GM12878 (cell line): ENCODE data around the gene ACTG1. TPM values are rescaled to one million over a fixed set of nuclear protein-coding genes. Genes with fewer than 3 reads are reported as not detected.

Experiments used
- BACH1 ChIP-seq: fragments of 450-650 bp; IDR thresholded peaks from 2 replicates; pipeline ENCODE4 v1.6.1; 2017; ENCODE audit warnings: mild to moderate bottlenecking, borderline replicate concordance
- BCL11A ChIP-seq: IDR thresholded peaks from 2 replicates; pipeline ENCODE4 v1.6.1; 2011; ENCODE audit warnings: low read depth, low read length
- CBX5 ChIP-seq: sonication (generic); IDR thresholded peaks from 2 replicates; pipeline ENCODE4 v1.6.1; 2016; ENCODE audit warnings: low read depth, moderate library complexity, mild to moderate bottlenecking, inconsistent platforms
- CREM ChIP-seq: IDR thresholded peaks from 2 replicates; pipeline ENCODE4 v1.6.1; 2014; ENCODE audit warnings: antibody characterized with exemption, low read depth
- HDAC2 ChIP-seq: fragments of 200-600 bp; sonication (generic); IDR thresholded peaks from 2 replicates; pipeline ENCODE4 v1.6.1; 2017
- HDAC6 ChIP-seq: fragments of 200-600 bp; sonication (generic); IDR thresholded peaks from one replicate; pipeline ENCODE4 v1.8.0; 2017; ENCODE audit warnings: antibody characterized with exemption; ENCODE audit not compliant: unreplicated experiment
- JUND ChIP-seq: IDR thresholded peaks from 2 replicates; pipeline ENCODE4 v1.6.1; 2012; ENCODE audit warnings: low read depth, mild to moderate bottlenecking, low read length, improper control_type of control experiment, moderate library complexity
- MTA3 ChIP-seq: IDR thresholded peaks from 2 replicates; pipeline ENCODE4 v1.6.1; 2012; ENCODE audit warnings: low read length, inconsistent platforms, borderline replicate concordance
- NR2F1 ChIP-seq: fragments of 450-650 bp; conservative IDR thresholded peaks from 2 replicates; pipeline ENCODE4 v1.6.1; 2017; ENCODE audit warnings: mild to moderate bottlenecking
- NRF1 ChIP-seq: conservative IDR thresholded peaks from 2 replicates; pipeline ENCODE4 v1.6.1; 2011; ENCODE audit warnings: mild to moderate bottlenecking, low read depth, low read length, improper control_type of control experiment
- POLR2AphosphoS2 ChIP-seq: IDR thresholded peaks from 2 replicates; pipeline ENCODE4 v1.6.1; 2011; ENCODE audit warnings: low read depth, mild to moderate bottlenecking, low read length, improper control_type of control experiment, moderate library complexity
- SRF ChIP-seq, 2 experiments: IDR thresholded peaks; 2 replicates each; pipeline ENCODE4 v1.6.1; 2011; ENCODE audit warnings: low read depth in 2 of 2, low read length in 2 of 2, mild to moderate bottlenecking in 1 of 2, moderate library complexity in 1 of 2
- TCF3 ChIP-seq: IDR thresholded peaks from 2 replicates; pipeline ENCODE4 v1.6.1; 2012; ENCODE audit warnings: low read depth, mild to moderate bottlenecking, low read length, borderline replicate concordance; ENCODE audit not compliant: insufficient read depth
- ZNF207 ChIP-seq: fragments of 450-650 bp; IDR thresholded peaks from 2 replicates; pipeline ENCODE4 v1.6.1; 2014; ENCODE audit warnings: antibody characterized with exemption, mild to moderate bottlenecking, borderline replicate concordance
- polyA plus RNA-seq, 11 experiments: library from polyadenylated mRNA; depleted of rRNA in 4 of 11; unstranded in 6 of 11; stranded (reverse) in 5 of 11; fragments of >200 nt; fragmentation: Nextera tagmentation in 4 of 11; fragmentation: Illumina TruSeq in 1 of 11; extraction: Ambion mirVana in 4 of 11; extraction: Trizol in 1 of 11; gene quantifications; 1 replicate in 1 of 11; 2 replicates in 10 of 11; pipeline versions ENCODE4 v1.2.1 to v1.2.3, GENCODE V29; 2011 to 2016; ENCODE audit warnings: inconsistent platforms in 2 of 11, missing spikeins in 2 of 11, low read depth in 1 of 11
- total RNA-seq, 4 experiments: library from RNA; depleted of rRNA in 3 of 4; stranded (reverse); fragments of >200 nt in 3 of 4; fragmentation: Illumina TruSeq in 1 of 4; extraction: Trizol in 1 of 4; gene quantifications; 2 replicates each; pipeline versions ENCODE4 v1.2.1 to v1.2.3, GENCODE V29; 2013 to 2021
- TF ChIP-seq, protein P1 (sequence below): IDR thresholded peaks from 2 replicates; pipeline ENCODE4 v1.6.1; 2012; ENCODE audit warnings: low read depth, low read length, improper control_type of control experiment
- TF ChIP-seq, protein P2 (sequence below): IDR thresholded peaks from 2 replicates; pipeline ENCODE4 v1.6.1; 2012; ENCODE audit warnings: low read depth, low read length, improper control_type of control experiment
- TF ChIP-seq, protein P3 (sequence below): fragments of 450-650 bp; IDR thresholded peaks from 2 replicates; pipeline ENCODE4 v1.6.1; 2016; ENCODE audit warnings: mild to moderate bottlenecking, moderate library complexity, borderline replicate concordance
- TF ChIP-seq, protein P4 (sequence below): fragments of 450-650 bp; formaldehyde crosslinking; IDR thresholded peaks from 2 replicates; pipeline ENCODE4 v1.5.0; 2022; ENCODE audit warnings: mild to moderate bottlenecking, missing genetic modification characterization
- TF ChIP-seq, protein P5 (sequence below): fragments of 450-650 bp; IDR thresholded peaks from 2 replicates; pipeline ENCODE4 v1.6.1; 2017; ENCODE audit warnings: borderline replicate concordance

ACTG1 gene
- total and polyA plus RNA-seq, 10 of the 15 experiments (the other 5 are each of a cell fraction or from before 2014, with no cell fraction given): 810 to 6,105 (median 3,650) TPM

DNA sequence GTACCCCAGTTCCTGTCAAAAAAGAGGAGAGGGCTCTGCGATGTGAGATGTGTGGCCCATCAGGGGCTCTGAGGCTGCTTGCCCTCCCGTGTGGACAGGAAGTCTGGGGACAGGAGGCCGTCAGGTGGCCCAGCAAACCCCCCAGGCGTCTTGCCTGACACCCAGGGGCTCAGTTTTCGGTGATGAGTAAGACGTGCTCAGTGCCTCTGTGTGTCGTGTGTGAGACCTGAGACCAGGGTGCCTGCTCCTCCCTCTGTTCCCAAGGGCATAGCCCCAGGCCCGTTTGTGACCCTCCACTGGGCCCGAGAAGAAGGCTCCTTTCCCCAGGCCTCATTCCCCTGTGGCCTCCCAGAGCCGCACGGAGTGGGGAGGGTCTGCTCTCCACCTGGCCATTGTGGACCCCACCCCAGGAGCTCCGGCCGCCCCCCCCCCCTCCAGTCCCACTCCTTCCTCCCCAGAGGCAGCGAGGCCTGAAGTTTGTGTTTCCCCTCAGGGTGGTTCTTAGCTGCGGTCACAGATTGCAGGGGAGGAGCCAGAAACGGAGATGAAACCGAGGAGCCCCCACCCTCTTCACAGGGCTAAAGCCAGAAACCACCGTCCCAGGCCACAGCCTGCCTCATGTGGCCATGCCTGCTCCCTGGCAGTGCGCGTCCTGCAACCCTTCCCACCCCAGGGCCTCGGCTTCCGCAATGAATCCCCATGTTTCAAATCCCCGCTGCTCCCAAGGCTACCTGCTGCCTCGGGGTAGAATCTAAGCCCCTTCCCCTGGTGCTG, 4.9 kb upstream of the ACTG1 start (continued):
- TF ChIP-seq NRF1: no peak
- TF ChIP-seq, protein P1, sequence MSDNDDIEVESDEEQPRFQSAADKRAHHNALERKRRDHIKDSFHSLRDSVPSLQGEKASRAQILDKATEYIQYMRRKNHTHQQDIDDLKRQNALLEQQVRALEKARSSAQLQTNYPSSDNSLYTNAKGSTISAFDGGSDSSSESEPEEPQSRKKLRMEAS: no peak; the same call in 1 of the 2 replicates
- no peak for TF ChIP-seq HDAC2
- TF ChIP-seq CBX5: no peak
- TF ChIP-seq HDAC6: no peak
- TF ChIP-seq ZNF207: 0 out of 2 replicates have a peak, but pooled peaks have one; percentile 34
- TF ChIP-seq BCL11A: no peak; the same call in 1 of the 2 replicates
- TF ChIP-seq, protein P2, sequence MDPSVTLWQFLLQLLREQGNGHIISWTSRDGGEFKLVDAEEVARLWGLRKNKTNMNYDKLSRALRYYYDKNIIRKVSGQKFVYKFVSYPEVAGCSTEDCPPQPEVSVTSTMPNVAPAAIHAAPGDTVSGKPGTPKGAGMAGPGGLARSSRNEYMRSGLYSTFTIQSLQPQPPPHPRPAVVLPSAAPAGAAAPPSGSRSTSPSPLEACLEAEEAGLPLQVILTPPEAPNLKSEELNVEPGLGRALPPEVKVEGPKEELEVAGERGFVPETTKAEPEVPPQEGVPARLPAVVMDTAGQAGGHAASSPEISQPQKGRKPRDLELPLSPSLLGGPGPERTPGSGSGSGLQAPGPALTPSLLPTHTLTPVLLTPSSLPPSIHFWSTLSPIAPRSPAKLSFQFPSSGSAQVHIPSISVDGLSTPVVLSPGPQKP: no peak
- TF ChIP-seq POLR2AphosphoS2: peak; percentile 85
- TF ChIP-seq, protein P3, sequence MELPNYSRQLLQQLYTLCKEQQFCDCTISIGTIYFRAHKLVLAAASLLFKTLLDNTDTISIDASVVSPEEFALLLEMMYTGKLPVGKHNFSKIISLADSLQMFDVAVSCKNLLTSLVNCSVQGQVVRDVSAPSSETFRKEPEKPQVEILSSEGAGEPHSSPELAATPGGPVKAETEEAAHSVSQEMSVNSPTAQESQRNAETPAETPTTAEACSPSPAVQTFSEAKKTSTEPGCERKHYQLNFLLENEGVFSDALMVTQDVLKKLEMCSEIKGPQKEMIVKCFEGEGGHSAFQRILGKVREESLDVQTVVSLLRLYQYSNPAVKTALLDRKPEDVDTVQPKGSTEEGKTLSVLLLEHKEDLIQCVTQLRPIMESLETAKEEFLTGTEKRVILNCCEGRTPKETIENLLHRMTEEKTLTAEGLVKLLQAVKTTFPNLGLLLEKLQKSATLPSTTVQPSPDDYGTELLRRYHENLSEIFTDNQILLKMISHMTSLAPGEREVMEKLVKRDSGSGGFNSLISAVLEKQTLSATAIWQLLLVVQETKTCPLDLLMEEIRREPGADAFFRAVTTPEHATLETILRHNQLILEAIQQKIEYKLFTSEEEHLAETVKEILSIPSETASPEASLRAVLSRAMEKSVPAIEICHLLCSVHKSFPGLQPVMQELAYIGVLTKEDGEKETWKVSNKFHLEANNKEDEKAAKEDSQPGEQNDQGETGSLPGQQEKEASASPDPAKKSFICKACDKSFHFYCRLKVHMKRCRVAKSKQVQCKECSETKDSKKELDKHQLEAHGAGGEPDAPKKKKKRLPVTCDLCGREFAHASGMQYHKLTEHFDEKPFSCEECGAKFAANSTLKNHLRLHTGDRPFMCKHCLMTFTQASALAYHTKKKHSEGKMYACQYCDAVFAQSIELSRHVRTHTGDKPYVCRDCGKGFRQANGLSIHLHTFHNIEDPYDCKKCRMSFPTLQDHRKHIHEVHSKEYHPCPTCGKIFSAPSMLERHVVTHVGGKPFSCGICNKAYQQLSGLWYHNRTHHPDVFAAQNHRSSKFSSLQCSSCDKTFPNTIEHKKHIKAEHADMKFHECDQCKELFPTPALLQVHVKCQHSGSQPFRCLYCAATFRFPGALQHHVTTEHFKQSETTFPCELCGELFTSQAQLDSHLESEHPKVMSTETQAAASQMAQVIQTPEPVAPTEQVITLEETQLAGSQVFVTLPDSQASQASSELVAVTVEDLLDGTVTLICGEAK: no peak
- TF ChIP-seq NR2F1: peak; percentile 12; the same call in 1 of the 2 replicates
- TF ChIP-seq CREM: peak; percentile 8
- 0 out of 2 replicates have a peak, but pooled peaks have one; percentile 34 for TF ChIP-seq TCF3
- TF ChIP-seq SRF (IDR thresholded peaks at IDR 0.05; ENCODE audit: low read depth in 2 of 2, low read length in 2 of 2): 0 out of 4 replicates have a peak, but pooled peaks of 1 of the 2 experiments have one; percentile 44
- TF ChIP-seq, protein P4, sequence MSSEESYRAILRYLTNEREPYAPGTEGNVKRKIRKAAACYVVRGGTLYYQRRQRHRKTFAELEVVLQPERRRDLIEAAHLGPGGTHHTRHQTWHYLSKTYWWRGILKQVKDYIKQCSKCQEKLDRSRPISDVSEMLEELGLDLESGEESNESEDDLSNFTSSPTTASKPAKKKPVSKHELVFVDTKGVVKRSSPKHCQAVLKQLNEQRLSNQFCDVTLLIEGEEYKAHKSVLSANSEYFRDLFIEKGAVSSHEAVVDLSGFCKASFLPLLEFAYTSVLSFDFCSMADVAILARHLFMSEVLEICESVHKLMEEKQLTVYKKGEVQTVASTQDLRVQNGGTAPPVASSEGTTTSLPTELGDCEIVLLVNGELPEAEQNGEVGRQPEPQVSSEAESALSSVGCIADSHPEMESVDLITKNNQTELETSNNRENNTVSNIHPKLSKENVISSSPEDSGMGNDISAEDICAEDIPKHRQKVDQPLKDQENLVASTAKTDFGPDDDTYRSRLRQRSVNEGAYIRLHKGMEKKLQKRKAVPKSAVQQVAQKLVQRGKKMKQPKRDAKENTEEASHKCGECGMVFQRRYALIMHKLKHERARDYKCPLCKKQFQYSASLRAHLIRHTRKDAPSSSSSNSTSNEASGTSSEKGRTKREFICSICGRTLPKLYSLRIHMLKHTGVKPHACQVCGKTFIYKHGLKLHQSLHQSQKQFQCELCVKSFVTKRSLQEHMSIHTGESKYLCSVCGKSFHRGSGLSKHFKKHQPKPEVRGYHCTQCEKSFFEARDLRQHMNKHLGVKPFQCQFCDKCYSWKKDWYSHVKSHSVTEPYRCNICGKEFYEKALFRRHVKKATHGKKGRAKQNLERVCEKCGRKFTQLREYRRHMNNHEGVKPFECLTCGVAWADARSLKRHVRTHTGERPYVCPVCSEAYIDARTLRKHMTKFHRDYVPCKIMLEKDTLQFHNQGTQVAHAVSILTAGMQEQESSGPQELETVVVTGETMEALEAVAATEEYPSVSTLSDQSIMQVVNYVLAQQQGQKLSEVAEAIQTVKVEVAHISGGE: no peak
- no peak; the same call in 1 of the 2 replicates for TF ChIP-seq JUND
- TF ChIP-seq BACH1: peak; percentile 67
- no peak for TF ChIP-seq MTA3
- TF ChIP-seq, protein P5, sequence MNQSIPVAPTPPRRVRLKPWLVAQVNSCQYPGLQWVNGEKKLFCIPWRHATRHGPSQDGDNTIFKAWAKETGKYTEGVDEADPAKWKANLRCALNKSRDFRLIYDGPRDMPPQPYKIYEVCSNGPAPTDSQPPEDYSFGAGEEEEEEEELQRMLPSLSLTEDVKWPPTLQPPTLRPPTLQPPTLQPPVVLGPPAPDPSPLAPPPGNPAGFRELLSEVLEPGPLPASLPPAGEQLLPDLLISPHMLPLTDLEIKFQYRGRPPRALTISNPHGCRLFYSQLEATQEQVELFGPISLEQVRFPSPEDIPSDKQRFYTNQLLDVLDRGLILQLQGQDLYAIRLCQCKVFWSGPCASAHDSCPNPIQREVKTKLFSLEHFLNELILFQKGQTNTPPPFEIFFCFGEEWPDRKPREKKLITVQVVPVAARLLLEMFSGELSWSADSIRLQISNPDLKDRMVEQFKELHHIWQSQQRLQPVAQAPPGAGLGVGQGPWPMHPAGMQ: no peak
